Activated CD8-positive, alpha-beta T cell treated with anti-CD3 and anti-CD28 coated beads, Interleukin-2, amount 10 ng/mL, durations not matched to agents 7 days and 5 days (primary cell): ENCODE measurements around the gene CDK5RAP1. TPM values are rescaled to one million over a fixed set of nuclear protein-coding genes. Genes with fewer than 3 reads are reported as not detected.

ENCODE experiments used
- ATAC-seq: fragments of 150-1000 bp; cut with Tn5 transposase; one replicate; pipeline ENCODE4 v1.10.0; 2021; ENCODE audit warnings: moderate library complexity
- CTCF ChIA-PET: fragments of 350-600 bp; sonication (Branson Sonifier 250); formaldehyde crosslinking; loops from one replicate; lab custom pipeline; 2021; ENCODE audit warnings: antibody characterized with exemption; lab: Charles Lee
- POLR2A ChIA-PET: fragments of 350-600 bp; sonication (Branson Sonifier 250); formaldehyde crosslinking; loops from one replicate; lab custom pipeline; 2021; ENCODE audit warnings: antibody characterized with exemption; lab: Charles Lee
- DNase-seq: peaks from one replicate; pipeline ENCODE4 v3.0.0-alpha.2; 2020
- H3K27ac Mint-ChIP-seq: one replicate; pipeline ENCODE4 v1.8.0; 2021; ENCODE audit warnings: mild to moderate bottlenecking, mixed read lengths
- H3K27me3 Mint-ChIP-seq: one replicate; pipeline ENCODE4 v1.8.0; 2021; ENCODE audit warnings: low read depth, mixed read lengths
- H3K36me3 Mint-ChIP-seq: one replicate; pipeline ENCODE4 v1.8.0; 2021; ENCODE audit warnings: low read depth, mixed read lengths
- H3K4me1 Mint-ChIP-seq: one replicate; pipeline ENCODE4 v1.8.0; 2021; ENCODE audit warnings: low read depth, mixed read lengths
- H3K4me3 Mint-ChIP-seq: one replicate; pipeline ENCODE4 v1.8.0; 2021; ENCODE audit warnings: mild to moderate bottlenecking, mixed read lengths
- H3K9me3 Mint-ChIP-seq: one replicate; pipeline ENCODE4 v1.8.0; 2022; ENCODE audit warnings: mixed read lengths; ENCODE audit not compliant: insufficient read depth
- total RNA-seq, 2 experiments: library from RNA; stranded (reverse); gene quantifications; one replicate each; pipeline ENCODE4 v1.2.3, GENCODE V29; 2021

Gene CDK5RAP1
- total RNA-seq, 2 experiments from 2014 or later = 32.9 to 37.5 TPM

DNA sequence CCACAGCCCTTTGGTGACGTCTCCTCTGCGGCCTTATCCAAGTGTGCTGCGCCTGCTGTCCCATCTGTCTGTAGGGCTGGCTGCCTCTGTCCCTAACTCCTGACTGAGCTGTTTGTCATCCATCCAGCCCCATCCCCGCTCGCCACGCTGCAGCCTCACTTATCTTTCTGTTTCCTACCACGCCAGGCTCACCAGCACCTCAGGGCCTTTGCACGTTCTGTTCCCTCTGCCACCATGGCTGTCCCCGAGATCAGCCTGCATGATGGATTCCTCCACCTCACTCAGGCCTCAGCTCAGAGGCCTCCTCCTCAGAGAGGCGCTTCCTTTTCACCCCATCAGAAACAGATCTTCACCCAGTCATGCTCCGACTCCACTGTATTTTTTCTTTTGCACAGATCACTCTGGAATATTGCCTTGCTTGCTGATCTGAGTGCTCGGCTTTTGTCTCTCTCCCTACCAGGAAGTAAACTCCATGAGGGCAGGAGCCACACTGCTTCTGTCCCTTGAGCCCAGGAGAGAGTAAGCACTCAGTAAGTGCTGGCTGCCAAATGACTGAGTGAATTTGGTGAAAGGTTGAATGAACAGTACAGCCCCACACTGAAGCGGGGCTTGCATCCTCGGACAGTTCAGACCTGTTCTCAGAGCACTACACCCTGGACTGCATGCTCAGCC, 83.8 kb downstream of the CDK5RAP1 start:
- Mint-ChIP-seq H3K4me1 (no peaks in the 10 kb centered on the region), H3K9me3 (no peaks in the 10 kb centered on the region), H3K36me3 (no peaks in the 10 kb centered on the region), H3K4me3 (no peak overlapping the region), H3K27me3 (peaks cover 2% of the 10 kb centered on the region), H3K27ac (no peak overlapping the region)
- no peak for ATAC-seq
- ChIA-PET CTCF (no interaction called here), POLR2A (no interaction called here)
- no peak for DNase-seq

DNA sequence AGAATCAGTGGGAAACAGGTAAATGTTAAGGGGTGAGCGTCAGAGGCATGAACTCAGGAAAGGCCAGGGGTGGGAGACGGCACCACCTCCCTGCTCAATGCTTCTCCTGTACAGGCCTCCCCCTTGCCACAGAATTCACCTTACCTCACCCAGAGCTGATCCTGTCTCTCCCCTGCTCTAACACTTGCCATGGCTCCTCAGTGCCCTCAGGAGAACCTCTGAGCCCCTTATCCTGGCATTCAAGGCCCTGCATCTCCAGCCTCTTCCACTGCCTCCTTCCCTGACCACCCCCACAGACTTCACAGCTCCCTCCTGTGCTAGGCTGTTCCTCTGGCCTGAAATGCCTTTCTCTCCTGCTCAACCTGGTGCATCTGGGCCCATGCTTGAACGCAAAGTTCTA, 84.4 kb downstream of the CDK5RAP1 start:
- DNase-seq (no peak), ATAC-seq (no peak)
- Mint-ChIP-seq H3K36me3 (no peaks in the 10 kb centered on the region), H3K27ac (no peak overlapping the region), H3K4me3 (no peak overlapping the region), H3K27me3 (peaks cover 2% of the 10 kb centered on the region), H3K9me3 (no peaks in the 10 kb centered on the region), H3K4me1 (no peaks in the 10 kb centered on the region)
- POLR2A ChIA-PET = no interaction called here
- CTCF ChIA-PET = no interaction called here

DNA sequence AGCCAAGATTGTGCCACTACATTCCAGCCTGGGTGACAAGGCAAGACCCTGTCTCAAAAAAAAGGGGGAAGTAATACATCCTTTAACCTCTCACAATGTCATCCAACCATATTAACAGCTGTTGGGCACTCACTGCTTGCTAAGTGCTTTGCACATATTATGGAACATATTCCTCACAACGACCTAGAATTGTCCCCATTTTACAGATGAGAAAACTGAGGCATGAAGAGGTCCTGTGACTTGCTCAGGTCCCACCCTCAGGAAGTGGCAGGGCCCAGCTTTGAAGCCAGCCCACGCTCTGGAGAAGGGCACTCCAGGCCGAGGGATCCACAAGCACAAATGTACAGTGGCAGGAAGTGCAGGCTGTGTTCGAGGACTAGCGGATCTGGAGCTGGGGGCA, 85.0 kb downstream of the CDK5RAP1 start:
- Mint-ChIP-seq H3K36me3 (no peaks in the 10 kb centered on the region), H3K9me3 (no peaks in the 10 kb centered on the region), H3K27me3 (peaks cover 2% of the 10 kb centered on the region), H3K4me3 (no peak overlapping the region), H3K27ac (no peak overlapping the region), H3K4me1 (no peaks in the 10 kb centered on the region)
- ATAC-seq (no peak), DNase-seq (no peak)
- ChIA-PET CTCF (no interaction called here), POLR2A (no interaction called here)

DNA sequence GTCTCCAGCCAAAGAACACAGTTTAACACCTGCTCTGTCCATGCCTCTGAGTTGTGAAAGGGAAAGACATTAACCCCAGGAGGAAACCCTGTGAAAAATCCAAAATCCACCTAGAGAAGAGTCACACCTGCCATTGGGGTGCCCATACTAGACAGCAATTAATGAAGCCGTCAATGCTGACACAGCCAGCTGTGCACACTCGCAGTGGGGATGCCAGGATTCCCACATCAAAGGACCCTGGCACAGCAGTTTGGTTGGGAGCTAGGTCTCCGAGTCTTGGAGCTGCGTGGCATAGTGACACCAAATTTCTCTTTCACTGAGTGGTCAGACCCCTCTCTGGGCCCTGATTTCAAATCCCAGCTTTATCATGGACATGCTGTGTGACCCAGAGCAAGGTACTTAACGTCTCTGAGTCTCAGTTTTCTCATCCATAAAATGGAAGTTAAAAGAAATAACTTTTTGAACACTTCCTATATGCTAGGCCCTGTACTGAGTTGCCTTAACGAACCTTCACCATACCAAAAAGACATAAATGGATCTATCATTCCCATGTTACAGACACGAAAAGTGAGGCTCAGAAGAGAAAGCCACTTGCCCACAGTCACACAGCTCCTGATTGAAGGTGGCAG, 87.5 kb downstream of the CDK5RAP1 start:
- DNase-seq (no peak), ATAC-seq (no peak)
- Mint-ChIP-seq H3K27me3 (peaks cover 2% of the 10 kb centered on the region), H3K36me3 (no peaks in the 10 kb centered on the region), H3K4me1 (no peaks in the 10 kb centered on the region), H3K9me3 (no peaks in the 10 kb centered on the region), H3K4me3 (no peak overlapping the region), H3K27ac (no peak overlapping the region)
- CTCF ChIA-PET = interaction anchor here (1.6 kb wide), 1 partner anchor 14 kb away, joined by 4 read pairs; no protein-coding TSS in a partner anchor
- POLR2A ChIA-PET = no interaction called here

- no peaks in the 10 kb centered on the region for H3K36me3 Mint-ChIP-seq
- DNase-seq (no peak), ATAC-seq (no peak)
- no peaks in the 10 kb centered on the region for H3K4me1 Mint-ChIP-seq
- H3K9me3 Mint-ChIP-seq = no peaks in the 10 kb centered on the region
- H3K27me3 Mint-ChIP-seq = peaks cover under 1% of the 10 kb centered on the region
- ChIA-PET CTCF (no interaction called here), POLR2A (no interaction called here)
- no peak overlapping the region for H3K4me3 Mint-ChIP-seq
- no peak overlapping the region for H3K27ac Mint-ChIP-seq
Observed at GRCh38 chr20:33312583-33312982, 88.7 kb downstream of the CDK5RAP1 start.

GRCh38 chr20:33311996-33312395, 89.3 kb downstream of the CDK5RAP1 start:
- Mint-ChIP-seq H3K27ac (no peak overlapping the region), H3K36me3 (no peaks in the 10 kb centered on the region), H3K9me3 (no peaks in the 10 kb centered on the region), H3K4me1 (no peaks in the 10 kb centered on the region), H3K4me3 (no peak overlapping the region), H3K27me3 (no peaks in the 10 kb centered on the region)
- DNase-seq (no peak), ATAC-seq (no peak)
- ChIA-PET POLR2A (no interaction called here), CTCF (no interaction called here)

DNA sequence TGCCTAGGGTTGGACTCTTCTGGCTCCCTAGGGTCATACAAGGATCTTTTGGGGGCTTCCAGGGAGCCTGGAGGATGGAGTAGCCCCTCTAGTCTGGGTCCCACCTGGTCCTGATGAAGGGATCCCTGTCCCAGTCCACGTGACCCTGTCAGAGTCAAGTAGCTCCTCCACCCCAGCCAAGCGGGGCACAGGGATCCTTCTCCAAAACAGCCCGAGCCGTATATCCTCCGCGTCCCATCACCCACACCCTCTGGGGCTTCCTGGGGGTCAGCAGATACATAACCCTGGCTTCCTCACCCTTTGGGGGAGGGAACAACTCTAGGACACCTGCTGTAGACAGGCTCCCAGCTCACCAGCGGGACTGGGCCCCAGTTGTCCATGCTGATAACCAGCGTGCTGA, 90.3 kb downstream of the CDK5RAP1 start:
- no peak for DNase-seq
- no peaks in the 10 kb centered on the region for H3K9me3 Mint-ChIP-seq
- no peaks in the 10 kb centered on the region for H3K4me1 Mint-ChIP-seq
- H3K27me3 Mint-ChIP-seq = no peaks in the 10 kb centered on the region
- H3K27ac Mint-ChIP-seq = no peak overlapping the region
- POLR2A ChIA-PET = no interaction called here
- no peaks in the 10 kb centered on the region for H3K36me3 Mint-ChIP-seq
- H3K4me3 Mint-ChIP-seq = no peak overlapping the region
- ATAC-seq = no peak
- CTCF ChIA-PET = no interaction called here

DNA sequence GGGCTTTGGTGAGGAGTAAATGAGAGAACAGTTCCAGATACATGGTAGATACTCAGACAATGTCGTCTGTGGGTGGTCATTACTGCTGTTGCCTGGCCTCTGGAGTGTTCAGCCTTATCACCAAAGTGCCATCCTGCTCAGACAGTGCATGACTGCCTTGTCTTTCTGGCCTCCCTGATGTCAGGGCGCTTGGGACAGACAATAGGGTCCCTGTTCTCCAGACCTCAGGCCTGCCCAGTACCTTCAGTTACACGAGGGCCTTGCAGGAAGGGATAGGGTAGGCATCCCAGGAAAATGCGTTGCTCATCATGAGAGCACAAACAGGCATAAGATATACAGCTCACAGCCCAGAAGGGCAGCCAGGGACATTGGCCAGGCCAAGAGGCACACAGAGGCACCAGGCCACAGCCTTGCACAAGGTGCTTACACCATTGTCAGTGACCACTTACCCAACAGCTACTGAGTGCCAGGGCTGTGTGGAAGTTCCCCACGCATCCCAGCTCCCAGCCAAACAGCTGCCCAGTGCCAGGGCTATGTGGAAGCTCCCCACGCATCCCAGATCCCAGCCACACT, 90.9 kb downstream of the CDK5RAP1 start:
- Mint-ChIP-seq H3K27ac (no peak overlapping the region), H3K4me3 (no peak overlapping the region), H3K4me1 (no peaks in the 10 kb centered on the region), H3K36me3 (no peaks in the 10 kb centered on the region), H3K9me3 (no peaks in the 10 kb centered on the region), H3K27me3 (no peaks in the 10 kb centered on the region)
- DNase-seq (no peak), ATAC-seq (no peak)
- POLR2A ChIA-PET = no interaction called here
- CTCF ChIA-PET = no interaction called here

DNA sequence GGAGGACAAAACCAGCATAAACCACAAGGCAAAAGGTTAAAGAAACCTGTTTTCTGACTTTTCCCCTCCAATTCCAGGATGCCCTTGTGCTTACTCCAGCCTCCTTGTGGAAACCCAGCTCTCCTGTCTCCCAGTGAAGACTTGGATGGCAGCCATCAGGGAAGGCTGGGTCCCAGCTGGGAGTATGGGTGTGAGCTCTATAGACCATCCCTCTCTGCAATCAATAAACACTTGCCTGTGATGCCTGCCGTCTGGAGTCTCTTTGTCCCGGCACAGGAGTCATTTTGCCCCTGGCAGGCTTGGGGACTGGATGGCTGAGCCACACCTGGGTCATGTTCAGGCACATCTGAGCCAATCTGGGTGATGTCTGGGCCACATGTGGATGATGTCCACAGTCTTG, 91.7 kb downstream of the CDK5RAP1 start:
- CTCF ChIA-PET = no interaction called here
- no peak for DNase-seq
- Mint-ChIP-seq H3K4me3 (no peak overlapping the region), H3K4me1 (no peaks in the 10 kb centered on the region), H3K27me3 (no peaks in the 10 kb centered on the region), H3K36me3 (no peaks in the 10 kb centered on the region), H3K9me3 (no peaks in the 10 kb centered on the region), H3K27ac (no peak overlapping the region)
- POLR2A ChIA-PET = no interaction called here
- ATAC-seq = no peak

Other genes with a start within 250 kb of the CDK5RAP1 start
- gene BPIFA2, start 233.4 kb downstream of the CDK5RAP1 start, total RNA-seq = not detected
- not detected for gene BPIFA3, start 184.2 kb downstream of the CDK5RAP1 start, total RNA-seq
- gene BPIFA1, start 165.5 kb downstream of the CDK5RAP1 start, total RNA-seq = not detected
- gene BPIFB1, start 118.3 kb downstream of the CDK5RAP1 start, total RNA-seq = not detected
- gene SNTA1, start 42.2 kb upstream of the CDK5RAP1 start, total RNA-seq = 10 to 100 TPM; 13.1 to 13.4 TPM
- gene CBFA2T2, start 88.6 kb upstream of the CDK5RAP1 start, total RNA-seq = 10 to 100 TPM; 14.4 to 14.8 TPM